Endothelial cell of umbilical vein (primary cell): Measurements from ENCODE around the gene VDAC2.

Experiments
- CTCF ChIP-seq, 2 donors: IDR thresholded peaks; 1 replicate in 1 of 2; 2 replicates in 1 of 2; pipeline ENCODE4 v1.5.1; 2011; ENCODE audit warnings: low read length in 2 of 2, mild to moderate bottlenecking in 2 of 2, moderate library complexity in 2 of 2, control low read depth in 1 of 2, inconsistent platforms in 1 of 2, low read depth in 1 of 2; ENCODE audit not compliant: insufficient read depth in 1 of 2; ENCODE audit errors: extremely low read depth in 1 of 2
- EZH2 ChIP-seq: IDR thresholded peaks from 2 replicates; pipeline ENCODE4 v1.6.1; 2012; ENCODE audit warnings: borderline replicate concordance, low read depth, mild to moderate bottlenecking, moderate library complexity, low read length, inconsistent platforms; ENCODE audit not compliant: severe bottlenecking
- MAX ChIP-seq: IDR thresholded peaks from 2 replicates; pipeline ENCODE4 v1.6.1; 2011; ENCODE audit not compliant: insufficient read depth, insufficient read length
- POLR2A ChIP-seq: IDR thresholded peaks from 2 replicates; pipeline ENCODE4 v1.6.1; 2012; ENCODE audit warnings: low read depth, mild to moderate bottlenecking, control low read depth, low read length
- POLR2AphosphoS5 ChIP-seq: IDR thresholded peaks from 2 replicates; pipeline ENCODE4 v1.6.1; 2012; ENCODE audit warnings: low read depth, mild to moderate bottlenecking, control low read depth, low read length, moderate library complexity; ENCODE audit not compliant: insufficient read depth

- no peak for TF ChIP-seq POLR2A
- TF ChIP-seq CTCF (IDR thresholded peaks at IDR 0.05; ENCODE audit: extremely low read depth in 1 of 2, insufficient read depth in 1 of 2, low read depth in 1 of 2, low read length in 2 of 2) = no peak
- TF ChIP-seq MAX = no peak
- TF ChIP-seq EZH2 = no peak
- TF ChIP-seq POLR2AphosphoS5 = no peak
Observed at GRCh38 chr10:75180592-75180991, 30.0 kb upstream of the VDAC2 start.
